Parathyroid adenoma (tissue), 2 donors: Measurements from ENCODE around the gene FOXL1.

ENCODE experiments used
- H2AFZ ChIP-seq: fragments of 300-600 bp; sonication (generic); one replicate; pipeline ENCODE4 v1.7.0; 2017; ENCODE audit warnings: antibody characterized with exemption, mild to moderate bottlenecking
- H3K27ac ChIP-seq: fragments of 300-600 bp; sonication (generic); one replicate; pipeline ENCODE4 v1.7.0; 2017
- H3K27me3 ChIP-seq: fragments of 300-600 bp; sonication (generic); one replicate; pipeline ENCODE4 v1.7.0; 2017; ENCODE audit warnings: low read length; ENCODE audit not compliant: control insufficient read depth, insufficient read depth
- H3K36me3 ChIP-seq: fragments of 300-600 bp; sonication (generic); one replicate; pipeline ENCODE4 v1.7.0; 2017; ENCODE audit warnings: low read length; ENCODE audit not compliant: control insufficient read depth, insufficient read depth
- H3K4me1 ChIP-seq: fragments of 300-600 bp; sonication (generic); one replicate; pipeline ENCODE4 v1.7.0; 2017; ENCODE audit warnings: control low read depth
- H3K4me2 ChIP-seq: fragments of 300-600 bp; sonication (generic); one replicate; pipeline ENCODE4 v1.7.0; 2017; ENCODE audit warnings: low read length
- H3K4me3 ChIP-seq: fragments of 300-600 bp; sonication (generic); one replicate; pipeline ENCODE4 v1.7.0; 2017; ENCODE audit warnings: low read depth, low read length
- H3K79me2 ChIP-seq: fragments of 300-600 bp; sonication (generic); one replicate; pipeline ENCODE4 v1.7.0; 2017; ENCODE audit warnings: control low read depth
- H3K9ac ChIP-seq: fragments of 300-600 bp; sonication (generic); one replicate; pipeline ENCODE4 v1.7.0; 2017; ENCODE audit warnings: mild to moderate bottlenecking
- H3K9me3 ChIP-seq: fragments of 300-600 bp; sonication (generic); one replicate; pipeline ENCODE4 v1.7.0; 2017; ENCODE audit warnings: low read length; ENCODE audit not compliant: control insufficient read depth
- CTCF ChIP-seq: fragments of 300-600 bp; sonication (generic); IDR thresholded peaks from one replicate; pipeline ENCODE4 v1.7.0; 2017; ENCODE audit warnings: antibody characterized with exemption, mild to moderate bottlenecking
- donor health status: primary hyperparathyroidism.

FOXL1 gene

GRCh38 chr16:86574646-86575045 is 3.7 kb upstream of the FOXL1 start:
- no peaks in the 10 kb centered on the region for H3K79me2 ChIP-seq
- H2AFZ ChIP-seq: no peak overlapping the region
- H3K4me3 ChIP-seq: no peak overlapping the region
- no peaks in the 10 kb centered on the region for H3K4me1 ChIP-seq
- no peak overlapping the region for H3K9ac ChIP-seq
- H3K4me2 ChIP-seq: no peak overlapping the region
- no peak for TF ChIP-seq CTCF
- no peaks in the 10 kb centered on the region for H3K36me3 ChIP-seq
- no peaks in the 10 kb centered on the region for H3K9me3 ChIP-seq
- no peak overlapping the region for H3K27ac ChIP-seq
- peaks cover 9% of the 10 kb centered on the region for H3K27me3 ChIP-seq

DNA sequence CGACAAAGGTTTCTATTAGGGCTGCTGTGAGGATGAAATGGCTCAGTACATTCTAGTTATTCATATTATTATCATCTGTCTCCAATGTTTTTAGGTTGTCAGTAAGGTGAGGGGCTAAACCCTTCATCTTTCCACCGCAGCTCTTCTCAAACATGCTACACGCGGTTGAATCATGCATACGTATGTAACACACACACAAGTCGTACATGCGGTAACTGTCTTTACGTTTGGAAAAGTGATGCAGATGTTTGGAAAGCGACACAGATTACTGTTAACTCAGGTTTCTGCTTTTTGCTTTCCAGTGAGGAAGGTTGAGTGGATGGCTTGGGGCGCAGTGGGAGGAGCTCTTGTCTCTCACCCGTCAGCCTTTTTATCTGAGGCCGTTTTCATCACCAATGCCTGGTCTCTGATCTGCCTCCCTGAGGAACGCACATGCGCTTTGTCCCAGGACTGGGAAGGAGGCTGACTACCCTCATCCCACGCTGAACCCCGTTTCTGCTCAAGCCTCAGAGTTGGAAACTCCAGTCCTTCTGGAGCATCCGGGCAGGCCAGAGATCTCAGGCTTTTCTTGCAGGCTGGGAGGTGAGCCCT is 3.2 kb upstream of the FOXL1 start:
- H3K27me3 ChIP-seq: peaks cover 9% of the 10 kb centered on the region

GRCh38 chr16:86575754-86576557 is 2.4 kb upstream of the FOXL1 start:
- H3K9me3 ChIP-seq: no peaks in the 10 kb centered on the region
- no peak for TF ChIP-seq CTCF
- H3K4me1 ChIP-seq: no peaks in the 10 kb centered on the region
- H3K79me2 ChIP-seq: no peaks in the 10 kb centered on the region
- H3K9ac ChIP-seq: no peak overlapping the region
- H3K36me3 ChIP-seq: no peaks in the 10 kb centered on the region
- H2AFZ ChIP-seq: no peak overlapping the region
- H3K4me3 ChIP-seq: no peak overlapping the region
- H3K27ac ChIP-seq: no peak overlapping the region
- H3K27me3 ChIP-seq: peaks cover 9% of the 10 kb centered on the region
- H3K4me2 ChIP-seq: peak overlapping the region; percentile 48

More for the DNA sequence above, 3.2 kb upstream of the FOXL1 start:
- Histone ChIP-seq H3K4me3 (no peak overlapping the region), H3K9ac (no peak overlapping the region), H3K27ac (no peak overlapping the region), H3K79me2 (no peaks in the 10 kb centered on the region), H3K4me2 (no peak overlapping the region), H2AFZ (no peak overlapping the region), H3K4me1 (no peaks in the 10 kb centered on the region), H3K9me3 (no peaks in the 10 kb centered on the region), H3K36me3 (no peaks in the 10 kb centered on the region)
- no peak for TF ChIP-seq CTCF

- no peak overlapping the region for H3K27ac ChIP-seq
- no peak overlapping the region for H3K9ac ChIP-seq
- H3K27me3 ChIP-seq: peaks cover 9% of the 10 kb centered on the region
- TF ChIP-seq CTCF: no peak
- H3K36me3 ChIP-seq: no peaks in the 10 kb centered on the region
- no peak overlapping the region for H2AFZ ChIP-seq
- no peak overlapping the region for H3K4me2 ChIP-seq
- no peaks in the 10 kb centered on the region for H3K4me1 ChIP-seq
- no peaks in the 10 kb centered on the region for H3K79me2 ChIP-seq
- no peak overlapping the region for H3K4me3 ChIP-seq
- H3K9me3 ChIP-seq: no peaks in the 10 kb centered on the region
Observed at GRCh38 chr16:86576591-86577313, 1.6 kb upstream of the FOXL1 start.
